ENCODE data around the gene KCNH1. TPM values are rescaled to one million over a fixed set of nuclear protein-coding genes. Genes with fewer than 3 reads are reported as not detected.

The KCNH1 gene
- total RNA-seq, 2 donors from 2014 or later = 0.40 to 0.64 TPM

DNA sequence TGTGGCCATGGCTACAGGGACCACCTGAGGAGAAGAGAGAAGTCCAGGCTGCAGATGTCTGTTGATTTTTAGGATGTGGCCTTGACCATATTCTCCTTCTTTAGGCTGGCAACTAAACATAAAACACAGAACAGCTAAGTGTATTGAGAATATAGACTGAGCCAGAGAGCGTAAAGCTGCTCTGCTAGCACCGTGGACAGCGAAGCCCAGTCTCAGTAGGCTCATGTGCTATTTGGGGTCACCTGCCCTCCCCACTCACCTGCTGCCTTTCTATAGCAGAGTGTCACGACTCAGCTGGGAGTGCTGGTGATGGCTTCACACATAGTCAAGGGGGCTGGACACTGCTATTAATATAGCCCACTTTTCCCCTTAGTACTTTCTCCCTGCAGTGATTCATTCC lies 278.5 kb downstream of the KCNH1 start:
- Histone ChIP-seq H3K27me3 (no peaks in the 10 kb centered on the region), H3K4me1 (no peaks in the 10 kb centered on the region), H3K9me3 (no peaks in the 10 kb centered on the region), H3K36me3 (no peaks in the 10 kb centered on the region), H3K9ac (ENCODE audit: low read depth in 2 of 2, low read length in 2 of 2) (no peak overlapping the region), H3K4me3 (no peak overlapping the region), H3K27ac (no peak overlapping the region)
- TF ChIP-seq, protein P1, sequence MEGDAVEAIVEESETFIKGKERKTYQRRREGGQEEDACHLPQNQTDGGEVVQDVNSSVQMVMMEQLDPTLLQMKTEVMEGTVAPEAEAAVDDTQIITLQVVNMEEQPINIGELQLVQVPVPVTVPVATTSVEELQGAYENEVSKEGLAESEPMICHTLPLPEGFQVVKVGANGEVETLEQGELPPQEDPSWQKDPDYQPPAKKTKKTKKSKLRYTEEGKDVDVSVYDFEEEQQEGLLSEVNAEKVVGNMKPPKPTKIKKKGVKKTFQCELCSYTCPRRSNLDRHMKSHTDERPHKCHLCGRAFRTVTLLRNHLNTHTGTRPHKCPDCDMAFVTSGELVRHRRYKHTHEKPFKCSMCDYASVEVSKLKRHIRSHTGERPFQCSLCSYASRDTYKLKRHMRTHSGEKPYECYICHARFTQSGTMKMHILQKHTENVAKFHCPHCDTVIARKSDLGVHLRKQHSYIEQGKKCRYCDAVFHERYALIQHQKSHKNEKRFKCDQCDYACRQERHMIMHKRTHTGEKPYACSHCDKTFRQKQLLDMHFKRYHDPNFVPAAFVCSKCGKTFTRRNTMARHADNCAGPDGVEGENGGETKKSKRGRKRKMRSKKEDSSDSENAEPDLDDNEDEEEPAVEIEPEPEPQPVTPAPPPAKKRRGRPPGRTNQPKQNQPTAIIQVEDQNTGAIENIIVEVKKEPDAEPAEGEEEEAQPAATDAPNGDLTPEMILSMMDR (IDR thresholded peaks at IDR 0.05) = no peak
- intact Hi-C loops (cut with DNase I) = no loop called here
- DNase-seq = no peak

DNA sequence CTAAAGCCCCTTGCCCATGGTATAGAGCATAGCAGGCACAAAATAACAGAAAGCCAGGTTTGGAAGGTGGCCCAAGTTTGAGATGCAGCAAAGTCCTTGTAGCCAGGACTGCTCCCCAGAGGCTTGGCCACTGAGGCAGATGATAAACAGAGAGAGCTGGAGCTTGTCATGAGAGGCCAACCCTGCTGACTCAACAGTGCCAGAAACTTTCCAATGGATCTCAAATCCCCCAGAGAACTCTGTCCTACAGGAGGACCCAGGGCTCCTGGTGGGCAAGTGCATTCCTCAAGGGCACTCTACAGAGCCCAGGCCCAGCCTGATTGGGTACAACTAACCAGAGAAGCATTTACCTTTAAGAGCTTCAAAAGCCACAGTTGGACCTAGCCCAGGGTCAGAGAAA lies 280.7 kb downstream of the KCNH1 start:
- no peaks in the 10 kb centered on the region for H3K27me3 ChIP-seq
- H3K27ac ChIP-seq = no peak overlapping the region
- no peak overlapping the region for H3K9ac ChIP-seq (ENCODE audit: low read depth in 2 of 2, low read length in 2 of 2)
- no peak for DNase-seq
- H3K4me1 ChIP-seq = no peaks in the 10 kb centered on the region
- H3K36me3 ChIP-seq = no peaks in the 10 kb centered on the region
- no peaks in the 10 kb centered on the region for H3K9me3 ChIP-seq
- TF ChIP-seq, protein P1 (IDR thresholded peaks at IDR 0.05) = no peak
- H3K4me3 ChIP-seq = no peak overlapping the region
- intact Hi-C loops (cut with DNase I) = no loop called here

DNA sequence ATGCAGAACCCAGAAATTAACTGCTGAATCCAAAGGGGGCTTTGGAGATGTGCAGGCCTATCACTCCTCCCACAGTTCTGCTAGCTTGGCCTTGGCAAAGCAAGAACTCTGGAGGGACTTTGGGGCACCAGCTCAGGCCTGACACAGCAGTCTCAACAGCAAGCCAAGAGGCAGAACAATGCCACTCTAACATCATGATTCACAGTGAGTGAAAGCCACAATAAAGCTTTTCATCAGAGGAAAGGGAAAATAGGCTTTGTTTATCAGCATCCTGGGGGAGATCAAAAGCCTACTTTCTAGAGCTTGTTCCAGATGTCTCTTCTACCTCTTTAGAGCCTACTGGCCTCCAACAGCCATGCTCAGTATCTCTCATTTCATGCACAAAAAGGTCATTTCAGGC lies 283.4 kb downstream of the KCNH1 start:
- H3K9me3 ChIP-seq = no peaks in the 10 kb centered on the region
- H3K27me3 ChIP-seq = no peaks in the 10 kb centered on the region
- TF ChIP-seq, protein P1 (IDR thresholded peaks at IDR 0.05) = no peak
- no peaks in the 10 kb centered on the region for H3K36me3 ChIP-seq
- DNase-seq = no peak
- H3K4me1 ChIP-seq = no peaks in the 10 kb centered on the region
- H3K27ac ChIP-seq = no peak overlapping the region
- H3K9ac ChIP-seq (ENCODE audit: low read depth in 2 of 2, low read length in 2 of 2) = no peak overlapping the region
- no peak overlapping the region for H3K4me3 ChIP-seq
- intact Hi-C loops (cut with DNase I) = no loop called here

DNA sequence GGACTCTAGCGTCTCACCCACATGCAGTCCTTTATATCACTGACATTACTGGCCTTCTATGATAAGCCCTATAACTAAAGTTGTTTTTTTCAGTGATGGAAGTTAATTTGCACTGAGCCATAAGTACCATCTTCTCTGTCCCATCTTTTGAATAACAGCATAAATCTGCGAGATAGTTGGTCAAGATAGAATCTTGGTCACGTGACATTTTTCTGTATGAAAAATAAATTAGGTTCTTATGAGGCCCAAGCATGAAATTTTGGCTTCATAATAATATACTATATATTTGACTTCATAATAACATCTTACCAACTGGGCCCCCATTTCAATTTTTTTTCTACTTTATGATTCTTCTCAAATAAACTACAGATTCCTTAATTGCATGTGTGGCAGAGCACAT lies 285.5 kb downstream of the KCNH1 start:
- H3K27me3 ChIP-seq = no peaks in the 10 kb centered on the region
- H3K4me1 ChIP-seq = no peaks in the 10 kb centered on the region
- TF ChIP-seq, protein P1 (IDR thresholded peaks at IDR 0.05) = no peak
- no peak overlapping the region for H3K9ac ChIP-seq (ENCODE audit: low read depth in 2 of 2, low read length in 2 of 2)
- no peak overlapping the region for H3K27ac ChIP-seq
- H3K36me3 ChIP-seq = no peaks in the 10 kb centered on the region
- no peak for DNase-seq
- no peaks in the 10 kb centered on the region for H3K9me3 ChIP-seq
- no peak overlapping the region for H3K4me3 ChIP-seq
- intact Hi-C loops (cut with DNase I) = no loop called here

DNA sequence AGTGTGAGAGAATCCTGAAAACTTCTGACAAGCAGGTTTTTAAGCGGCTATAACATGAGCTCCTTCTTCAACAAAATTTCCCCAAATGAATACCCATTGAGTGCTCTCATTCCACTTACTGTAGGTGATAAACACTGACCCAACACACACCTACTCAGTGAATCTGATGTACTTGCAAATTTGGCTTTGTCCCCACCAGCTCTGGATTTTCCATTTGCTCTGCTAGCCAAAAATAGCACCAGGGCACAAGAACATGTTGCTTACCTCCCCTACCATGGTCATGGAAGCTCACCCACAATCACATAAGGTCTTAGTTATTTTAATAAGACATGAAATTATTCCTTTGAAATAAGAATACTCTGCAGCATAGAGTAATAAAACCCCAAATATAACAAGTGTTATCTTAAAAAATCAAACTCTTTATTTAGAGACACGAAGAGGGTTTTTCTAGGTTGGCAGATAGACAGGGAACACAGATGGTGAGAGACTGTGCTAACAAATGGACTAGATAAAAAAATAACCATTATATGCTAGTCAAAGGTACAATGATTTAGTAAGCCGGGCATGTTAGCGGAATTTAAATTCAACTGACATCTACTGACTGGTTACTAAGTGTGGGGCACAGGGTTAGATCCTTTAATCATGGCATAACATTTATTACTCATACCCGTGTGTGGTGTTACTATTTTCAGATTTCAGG lies 291.9 kb downstream of the KCNH1 start:
- TF ChIP-seq, protein P1 (IDR thresholded peaks at IDR 0.05) = no peak
- Histone ChIP-seq H3K4me3 (no peak overlapping the region), H3K4me1 (no peaks in the 10 kb centered on the region), H3K27me3 (no peaks in the 10 kb centered on the region), H3K36me3 (no peaks in the 10 kb centered on the region), H3K9me3 (no peaks in the 10 kb centered on the region), H3K27ac (no peak overlapping the region), H3K9ac (ENCODE audit: low read depth in 2 of 2, low read length in 2 of 2) (no peak overlapping the region)
- intact Hi-C loops (cut with DNase I) = no loop called here
- DNase-seq = no peak
